ENCODE data around the gene SCLT1. TPM values are rescaled to one million over a fixed set of nuclear protein-coding genes. Genes with fewer than 3 reads are reported as not detected.

The SCLT1 gene
- total RNA-seq, 1 experiment from 2014 or later = 14.8 TPM

DNA sequence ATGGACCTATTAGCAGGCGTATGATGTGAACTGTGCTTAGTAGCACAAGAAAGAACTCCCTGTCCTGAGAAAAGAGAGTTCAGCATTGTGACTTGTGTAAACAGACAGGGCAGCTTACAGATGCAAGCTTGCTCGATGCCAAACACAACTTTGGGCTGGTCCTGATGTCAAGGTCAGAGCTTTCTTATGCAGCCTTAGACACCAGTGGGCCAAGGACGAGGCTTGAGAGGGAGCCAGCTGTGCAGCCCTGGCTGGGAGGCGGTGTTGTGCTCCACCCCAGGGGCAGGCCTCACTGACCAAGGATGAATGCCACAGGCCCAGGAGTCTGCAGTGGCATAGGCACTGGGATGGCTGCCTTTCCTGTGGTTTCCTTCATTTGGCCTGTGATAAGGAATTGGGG is 248.4 kb downstream of the SCLT1 start:
- no peak for DNase-seq (ENCODE audit: low read depth)

DNA sequence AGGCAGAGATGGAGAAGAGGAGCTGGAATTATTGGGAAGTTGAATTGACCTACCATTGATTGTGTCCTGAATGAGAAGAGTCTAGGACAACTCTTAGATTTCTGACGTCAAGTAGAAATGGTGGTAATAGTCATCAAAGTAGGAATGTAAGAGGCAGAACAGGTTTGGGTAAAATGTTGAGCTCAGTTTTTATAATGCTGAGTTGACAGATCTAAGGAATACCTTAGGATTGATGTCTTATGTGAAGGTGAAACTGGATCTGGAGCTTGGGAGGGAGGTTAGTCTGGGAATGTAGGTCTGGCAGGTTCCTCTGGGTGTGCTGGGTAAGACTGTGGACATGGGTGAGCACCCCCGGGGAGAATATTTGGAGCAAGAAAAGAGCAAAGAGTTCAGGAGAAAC is 251.9 kb downstream of the SCLT1 start:
- no peak for DNase-seq (ENCODE audit: low read depth)

GRCh38 chr4:128840711-128841318 is 252.5 kb downstream of the SCLT1 start:
- DNase-seq (ENCODE audit: low read depth) = no peak

GRCh38 chr4:128837679-128838078 is 255.7 kb downstream of the SCLT1 start:
- no peak for DNase-seq (ENCODE audit: low read depth)

DNA sequence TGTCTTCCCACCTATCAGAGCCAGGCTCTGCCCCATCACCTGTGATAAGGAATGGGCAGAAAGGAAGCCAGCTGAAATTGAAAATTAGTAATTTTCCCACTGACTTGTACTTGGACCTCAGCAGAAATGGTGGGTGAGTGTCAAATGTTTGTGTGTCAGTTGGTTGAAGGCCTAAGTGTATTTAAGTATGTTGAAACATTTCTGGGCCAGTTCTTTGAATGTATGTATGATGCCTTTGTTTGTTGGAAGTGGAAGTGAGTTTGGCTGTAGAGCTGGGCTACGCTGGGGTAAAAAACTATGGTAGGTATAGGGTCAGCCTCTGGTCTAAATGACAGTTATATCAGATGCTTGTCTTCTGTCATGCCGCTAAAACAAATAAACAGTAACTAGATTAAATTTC is 256.1 kb downstream of the SCLT1 start:
- DNase-seq (ENCODE audit: low read depth) = no peak

GRCh38 chr4:128835498-128836222 is 257.7 kb downstream of the SCLT1 start:
- no peak for DNase-seq (ENCODE audit: low read depth)

Other genes starting within 250 kb of the SCLT1 start
- gene C4orf33, start 2.6 kb upstream of the SCLT1 start, total RNA-seq (2014; rRNA removed) = 12.1 and 14.6 TPM in 2 replicates